CD4-positive, alpha-beta T cell treated with Interferon gamma for 1 hour (primary cell): ENCODE measurements around the gene HOXC4.
A peak's percentile ranks its signal among the peaks of the same experiment; 100 is the strongest.
"Not testable (repeated sequence)": the region's sequence is repeated elsewhere in the genome, so short reads cannot be mapped to it uniquely, and the experiment has no call there.

Experiments
- DNase-seq: peaks from one replicate; pipeline ENCODE4 v3.0.0-alpha.2; 2020

The HOXC4 gene

GRCh38 chr12:54042033-54042432 is 11.6 kb upstream of the HOXC4 start:
- not testable (repeated sequence) for DNase-seq

- no peak for DNase-seq
Measured at GRCh38 chr12:54042970-54043853, 10.4 kb upstream of the HOXC4 start.

- no peak for DNase-seq
Measured at GRCh38 chr12:54044425-54045103, 9.1 kb upstream of the HOXC4 start.

GRCh38 chr12:54045401-54045800 is 8.2 kb upstream of the HOXC4 start:
- no peak for DNase-seq

GRCh38 chr12:54045868-54046521 is 7.6 kb upstream of the HOXC4 start:
- no peak for DNase-seq

GRCh38 chr12:54046809-54047159 is 6.9 kb upstream of the HOXC4 start:
- no peak for DNase-seq

GRCh38 chr12:54047160-54047963 is 6.3 kb upstream of the HOXC4 start:
- no peak for DNase-seq

- DNase-seq: no peak
Measured at GRCh38 chr12:54047964-54048303, 5.7 kb upstream of the HOXC4 start.

- DNase-seq: no peak
Measured at GRCh38 chr12:54048406-54049093, 5.1 kb upstream of the HOXC4 start.

- DNase-seq: no peak
Measured at GRCh38 chr12:54049108-54049507, 4.5 kb upstream of the HOXC4 start.

GRCh38 chr12:54050482-54050810 is 3.2 kb upstream of the HOXC4 start:
- no peak for DNase-seq

GRCh38 chr12:54051026-54051842 is 2.4 kb upstream of the HOXC4 start:
- DNase-seq: no peak

GRCh38 chr12:54051874-54052437 is 1.7 kb upstream of the HOXC4 start:
- DNase-seq: no peak

GRCh38 chr12:54052438-54053002 is 1.1 kb upstream of the HOXC4 start:
- no peak for DNase-seq

GRCh38 chr12:54053003-54053750 is 458 bp upstream of the HOXC4 start:
- DNase-seq: peak; percentile 50

GRCh38 chr12:54054742-54055194 is 1.1 kb downstream of the HOXC4 start:
- no peak for DNase-seq

GRCh38 chr12:54055552-54055951 is 1.9 kb downstream of the HOXC4 start:
- no peak for DNase-seq

- no peak for DNase-seq
Measured at GRCh38 chr12:54056110-54056509, 2.5 kb downstream of the HOXC4 start.

- no peak for DNase-seq
Measured at GRCh38 chr12:54058128-54058768, 4.6 kb downstream of the HOXC4 start.

- DNase-seq: no peak
Measured at GRCh38 chr12:54059668-54060067, 6.0 kb downstream of the HOXC4 start.
